SK-N-SH (cell line): ENCODE data around the gene LIME1.

Source experiments
- POLR2AphosphoS5 ChIP-seq: IDR thresholded peaks from 2 replicates; pipeline ENCODE4 v1.6.1; 2012; ENCODE audit warnings: low read depth, low read length
- TCF12 ChIP-seq: IDR thresholded peaks from 2 replicates; pipeline ENCODE4 v1.4.0; 2012
- TF ChIP-seq, protein P1 (sequence below): IDR thresholded peaks from 2 replicates; pipeline ENCODE4 v1.4.0; 2012; ENCODE audit warnings: low read depth, borderline replicate concordance
- TF ChIP-seq, protein P2 (sequence below): fragments of 200-600 bp; sonication (generic); IDR thresholded peaks from 2 replicates; pipeline ENCODE4 v1.6.1; 2017; ENCODE audit warnings: antibody characterized with exemption, mild to moderate bottlenecking, moderate library complexity
- TF ChIP-seq, protein P3 (sequence below): IDR thresholded peaks from 2 replicates; pipeline ENCODE4 v1.6.1; 2012; ENCODE audit warnings: mild to moderate bottlenecking, low read depth, low read length, moderate library complexity

DNA sequence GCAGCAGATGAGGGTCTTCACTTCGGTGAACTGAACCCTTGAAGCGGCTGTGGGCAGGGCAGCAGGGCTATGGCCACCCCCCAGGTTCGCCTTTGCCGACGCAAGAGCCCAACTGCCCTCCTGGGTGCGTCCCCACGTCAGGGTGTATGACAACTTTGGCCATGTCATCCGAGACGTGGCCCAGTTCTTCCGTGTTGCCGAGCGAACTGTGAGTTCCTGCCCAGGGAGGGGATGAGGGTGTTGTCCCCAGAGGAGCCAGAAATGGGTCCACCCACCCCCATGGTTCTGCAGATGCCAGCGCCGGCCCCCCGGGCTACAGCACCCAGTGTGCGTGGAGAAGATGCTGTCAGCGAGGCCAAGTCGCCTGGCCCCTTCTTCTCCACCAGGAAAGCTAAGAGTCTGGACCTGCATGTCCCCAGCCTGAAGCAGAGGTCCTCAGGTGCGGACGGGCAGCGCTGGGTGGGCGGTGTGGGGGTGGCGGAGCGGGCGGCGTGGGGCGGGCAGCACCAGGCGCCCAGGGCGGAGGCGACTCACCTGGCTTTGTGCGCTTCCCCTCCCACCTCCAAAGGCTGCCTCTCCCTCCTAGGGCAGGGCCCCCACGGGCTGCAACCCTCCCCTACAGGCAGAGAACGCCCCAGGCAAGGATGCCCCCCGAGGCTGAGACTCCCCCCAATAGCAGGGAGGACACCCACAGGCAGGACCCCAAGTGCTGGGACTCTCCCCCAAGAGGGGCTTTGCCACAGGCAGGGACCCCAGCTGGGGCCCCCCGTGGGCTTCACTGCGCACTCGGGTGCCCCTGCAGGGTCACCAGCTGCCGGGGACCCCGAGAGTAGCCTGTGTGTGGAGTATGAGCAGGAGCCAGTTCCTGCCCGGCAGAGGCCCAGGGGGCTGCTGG is 46.2 kb upstream of the LIME1 start:
- TF ChIP-seq POLR2AphosphoS5: no peak
- TF ChIP-seq, protein P1, sequence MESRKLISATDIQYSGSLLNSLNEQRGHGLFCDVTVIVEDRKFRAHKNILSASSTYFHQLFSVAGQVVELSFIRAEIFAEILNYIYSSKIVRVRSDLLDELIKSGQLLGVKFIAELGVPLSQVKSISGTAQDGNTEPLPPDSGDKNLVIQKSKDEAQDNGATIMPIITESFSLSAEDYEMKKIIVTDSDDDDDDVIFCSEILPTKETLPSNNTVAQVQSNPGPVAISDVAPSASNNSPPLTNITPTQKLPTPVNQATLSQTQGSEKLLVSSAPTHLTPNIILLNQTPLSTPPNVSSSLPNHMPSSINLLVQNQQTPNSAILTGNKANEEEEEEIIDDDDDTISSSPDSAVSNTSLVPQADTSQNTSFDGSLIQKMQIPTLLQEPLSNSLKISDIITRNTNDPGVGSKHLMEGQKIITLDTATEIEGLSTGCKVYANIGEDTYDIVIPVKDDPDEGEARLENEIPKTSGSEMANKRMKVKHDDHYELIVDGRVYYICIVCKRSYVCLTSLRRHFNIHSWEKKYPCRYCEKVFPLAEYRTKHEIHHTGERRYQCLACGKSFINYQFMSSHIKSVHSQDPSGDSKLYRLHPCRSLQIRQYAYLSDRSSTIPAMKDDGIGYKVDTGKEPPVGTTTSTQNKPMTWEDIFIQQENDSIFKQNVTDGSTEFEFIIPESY: no peak
- TF ChIP-seq, protein P2, sequence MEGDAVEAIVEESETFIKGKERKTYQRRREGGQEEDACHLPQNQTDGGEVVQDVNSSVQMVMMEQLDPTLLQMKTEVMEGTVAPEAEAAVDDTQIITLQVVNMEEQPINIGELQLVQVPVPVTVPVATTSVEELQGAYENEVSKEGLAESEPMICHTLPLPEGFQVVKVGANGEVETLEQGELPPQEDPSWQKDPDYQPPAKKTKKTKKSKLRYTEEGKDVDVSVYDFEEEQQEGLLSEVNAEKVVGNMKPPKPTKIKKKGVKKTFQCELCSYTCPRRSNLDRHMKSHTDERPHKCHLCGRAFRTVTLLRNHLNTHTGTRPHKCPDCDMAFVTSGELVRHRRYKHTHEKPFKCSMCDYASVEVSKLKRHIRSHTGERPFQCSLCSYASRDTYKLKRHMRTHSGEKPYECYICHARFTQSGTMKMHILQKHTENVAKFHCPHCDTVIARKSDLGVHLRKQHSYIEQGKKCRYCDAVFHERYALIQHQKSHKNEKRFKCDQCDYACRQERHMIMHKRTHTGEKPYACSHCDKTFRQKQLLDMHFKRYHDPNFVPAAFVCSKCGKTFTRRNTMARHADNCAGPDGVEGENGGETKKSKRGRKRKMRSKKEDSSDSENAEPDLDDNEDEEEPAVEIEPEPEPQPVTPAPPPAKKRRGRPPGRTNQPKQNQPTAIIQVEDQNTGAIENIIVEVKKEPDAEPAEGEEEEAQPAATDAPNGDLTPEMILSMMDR: no peak
- TF ChIP-seq TCF12: no peak
- TF ChIP-seq, protein P3, sequence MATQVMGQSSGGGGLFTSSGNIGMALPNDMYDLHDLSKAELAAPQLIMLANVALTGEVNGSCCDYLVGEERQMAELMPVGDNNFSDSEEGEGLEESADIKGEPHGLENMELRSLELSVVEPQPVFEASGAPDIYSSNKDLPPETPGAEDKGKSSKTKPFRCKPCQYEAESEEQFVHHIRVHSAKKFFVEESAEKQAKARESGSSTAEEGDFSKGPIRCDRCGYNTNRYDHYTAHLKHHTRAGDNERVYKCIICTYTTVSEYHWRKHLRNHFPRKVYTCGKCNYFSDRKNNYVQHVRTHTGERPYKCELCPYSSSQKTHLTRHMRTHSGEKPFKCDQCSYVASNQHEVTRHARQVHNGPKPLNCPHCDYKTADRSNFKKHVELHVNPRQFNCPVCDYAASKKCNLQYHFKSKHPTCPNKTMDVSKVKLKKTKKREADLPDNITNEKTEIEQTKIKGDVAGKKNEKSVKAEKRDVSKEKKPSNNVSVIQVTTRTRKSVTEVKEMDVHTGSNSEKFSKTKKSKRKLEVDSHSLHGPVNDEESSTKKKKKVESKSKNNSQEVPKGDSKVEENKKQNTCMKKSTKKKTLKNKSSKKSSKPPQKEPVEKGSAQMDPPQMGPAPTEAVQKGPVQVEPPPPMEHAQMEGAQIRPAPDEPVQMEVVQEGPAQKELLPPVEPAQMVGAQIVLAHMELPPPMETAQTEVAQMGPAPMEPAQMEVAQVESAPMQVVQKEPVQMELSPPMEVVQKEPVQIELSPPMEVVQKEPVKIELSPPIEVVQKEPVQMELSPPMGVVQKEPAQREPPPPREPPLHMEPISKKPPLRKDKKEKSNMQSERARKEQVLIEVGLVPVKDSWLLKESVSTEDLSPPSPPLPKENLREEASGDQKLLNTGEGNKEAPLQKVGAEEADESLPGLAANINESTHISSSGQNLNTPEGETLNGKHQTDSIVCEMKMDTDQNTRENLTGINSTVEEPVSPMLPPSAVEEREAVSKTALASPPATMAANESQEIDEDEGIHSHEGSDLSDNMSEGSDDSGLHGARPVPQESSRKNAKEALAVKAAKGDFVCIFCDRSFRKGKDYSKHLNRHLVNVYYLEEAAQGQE: no peak
